Endothelial cell of umbilical vein (primary cell): ENCODE data around the gene METRN. TPM values are rescaled to one million over a fixed set of nuclear protein-coding genes. Genes with fewer than 3 reads are reported as not detected.

Experiments used
- BruUV-seq: library from RNA; stranded (reverse); fragments of 400-500 nt; replicated peaks from 2 replicates; lab custom pipeline; 2021; lab: Mats Ljungman, UMichigan
- CTCF ChIA-PET: fragments of 300-600, 350-600 bp; sonication (Branson Sonifier 250); formaldehyde crosslinking; loops from one replicate; lab custom pipeline; 2021; ENCODE audit warnings: antibody characterized with exemption, inconsistent platforms; lab: Charles Lee
- POLR2A ChIA-PET: fragments of 300-600, 350-600 bp; sonication (Branson Sonifier 250); formaldehyde crosslinking; loops from one replicate; lab custom pipeline; 2021; ENCODE audit warnings: antibody characterized with exemption, inconsistent platforms; lab: Charles Lee
- DNase-seq: peaks from one replicate; pipeline ENCODE4 v3.0.0-alpha.2; 2011; ENCODE audit warnings: low read depth, low spot score
- FAIRE-seq: peaks from 2 replicates; lab custom pipeline; 2011; peaks lifted over from hg19 to GRCh38; lab: Jason Lieb, UNC
- H2AFZ ChIP-seq: 2 replicates; pipeline ENCODE4 v1.6.0; 2012; ENCODE audit warnings: low read depth, low read length, control low read depth, inconsistent platforms
- H3K27ac ChIP-seq: 2 replicates; pipeline ENCODE4 v1.5.1; 2011; ENCODE audit warnings: low read depth, mild to moderate bottlenecking, control low read depth, low read length, moderate library complexity; ENCODE audit not compliant: insufficient read depth
- H3K27me3 ChIP-seq, 2 experiments: 2 replicates each; pipeline versions ENCODE4 v1.6.0 to v1.6.1; 2011; ENCODE audit warnings: low read length in 2 of 2, mixed read lengths in 1 of 2; ENCODE audit not compliant: control insufficient read depth in 2 of 2, insufficient read depth in 2 of 2
- H3K36me3 ChIP-seq, 2 experiments: 2 replicates in 1 of 2; 3 replicates in 1 of 2; pipeline ENCODE4 v1.5.1; 2011; ENCODE audit warnings: low read length in 2 of 2, mild to moderate bottlenecking in 1 of 2, moderate library complexity in 1 of 2; ENCODE audit not compliant: control insufficient read depth in 2 of 2, insufficient read depth in 2 of 2; ENCODE audit errors: extremely low read depth in 1 of 2
- H3K4me1 ChIP-seq: 3 replicates; pipeline ENCODE4 v1.5.1; 2011; ENCODE audit warnings: mild to moderate bottlenecking, low read length; ENCODE audit not compliant: control insufficient read depth, insufficient read depth; ENCODE audit errors: extremely low read depth
- H3K4me2 ChIP-seq: 2 replicates; pipeline ENCODE4 v1.6.1; 2011; ENCODE audit warnings: low read length, control low read depth, mixed read lengths; ENCODE audit not compliant: insufficient read depth
- H3K4me3 ChIP-seq, 3 experiments: fragments of 200-600 bp in 1 of 3; sonication (generic), shearing (Covaris generic) in 1 of 3; replicated peaks in 1 of 3; 2 replicates each; pipeline ENCODE4 v1.5.1; 2011 to 2016; ENCODE audit warnings: control low read depth in 3 of 3, low read length in 3 of 3, mild to moderate bottlenecking in 2 of 3, inconsistent platforms in 1 of 3, low read depth in 1 of 3, moderate library complexity in 1 of 3; ENCODE audit not compliant: insufficient read depth in 1 of 3
- H3K79me2 ChIP-seq: 2 replicates; pipeline ENCODE4 v1.6.0; 2012; ENCODE audit warnings: low read length, inconsistent platforms; ENCODE audit not compliant: control insufficient read depth, insufficient read depth
- H3K9ac ChIP-seq: replicated peaks from 2 replicates; pipeline ENCODE3; 2011; ENCODE audit warnings: low read length, control low read depth; ENCODE audit not compliant: insufficient read depth; ENCODE audit errors: extremely low read depth
- H3K9me1 ChIP-seq: replicated peaks from 3 replicates; pipeline ENCODE4 v1.6.0; 2011; ENCODE audit warnings: mild to moderate bottlenecking, low read length; ENCODE audit not compliant: control insufficient read depth, insufficient read depth; ENCODE audit errors: extremely low read depth
- H3K9me3 ChIP-seq: replicated peaks from 2 replicates; pipeline ENCODE4 v1.5.1; 2012; ENCODE audit warnings: low read length, inconsistent platforms; ENCODE audit not compliant: control insufficient read depth, insufficient read depth
- H4K20me1 ChIP-seq: replicated peaks from 2 replicates; pipeline ENCODE3; 2011; ENCODE audit warnings: mild to moderate bottlenecking, low read length; ENCODE audit not compliant: control insufficient read depth, insufficient read depth; ENCODE audit errors: extremely low read depth
- EZH2 ChIP-seq: IDR thresholded peaks from 2 replicates; pipeline ENCODE4 v1.6.1; 2012; ENCODE audit warnings: borderline replicate concordance, low read depth, mild to moderate bottlenecking, moderate library complexity, low read length, inconsistent platforms; ENCODE audit not compliant: severe bottlenecking
- FOS ChIP-seq: IDR thresholded peaks from 2 replicates; pipeline ENCODE4 v1.6.1; 2011; ENCODE audit warnings: mild to moderate bottlenecking, low read length, moderate library complexity, borderline replicate concordance; ENCODE audit not compliant: insufficient read depth
- GATA2 ChIP-seq: IDR thresholded peaks from 2 replicates; pipeline ENCODE4 v1.7.0; 2011; ENCODE audit warnings: low read depth, mild to moderate bottlenecking, moderate library complexity, mixed read lengths, low read length; ENCODE audit not compliant: insufficient read length, insufficient read depth
- JUN ChIP-seq: IDR thresholded peaks from 2 replicates; pipeline ENCODE4 v1.6.1; 2011; ENCODE audit warnings: borderline replicate concordance, low read depth; ENCODE audit not compliant: insufficient read length, insufficient read depth
- MYC ChIP-seq: IDR thresholded peaks from one replicate; pipeline ENCODE4 v1.6.1; 2011; ENCODE audit warnings: mild to moderate bottlenecking, low read depth, low read length
- POLR2A ChIP-seq: IDR thresholded peaks from 2 replicates; pipeline ENCODE4 v1.6.1; 2012; ENCODE audit warnings: low read depth, mild to moderate bottlenecking, control low read depth, low read length
- POLR2AphosphoS5 ChIP-seq: IDR thresholded peaks from 2 replicates; pipeline ENCODE4 v1.6.1; 2012; ENCODE audit warnings: low read depth, mild to moderate bottlenecking, control low read depth, low read length, moderate library complexity; ENCODE audit not compliant: insufficient read depth
- dilution Hi-C: fragments of 300-500 bp; cut with MboI; formaldehyde crosslinking; loops from one replicate; pipeline ENCODE4 v1.15.0; 2019; ENCODE audit warnings: low sequenced_read_pairs; ENCODE audit not compliant: extremely low pct_ligation_motif_present
- intact Hi-C: fragments of 100-400 bp; cut with micrococcal nuclease; formaldehyde crosslinking; loops from one replicate; pipeline ENCODE4 v1.10.0; 2022
- polyA plus RNA-seq, 4 experiments: library from polyadenylated mRNA; depleted of rRNA in 3 of 4; stranded (reverse) in 3 of 4; unstranded in 1 of 4; fragments of >200 nt; gene quantifications; 2 replicates each; pipeline versions ENCODE4 v1.2.1 to v1.2.3, GENCODE V29; 2011 to 2012; ENCODE audit warnings: missing spikeins in 1 of 4
- total RNA-seq: library from RNA; stranded (reverse); gene quantifications from 2 replicates; pipeline ENCODE4 v1.2.3, GENCODE V29; 2021
- TF ChIP-seq, protein P1 (sequence below): IDR thresholded peaks from 2 replicates; pipeline ENCODE4 v1.6.1; 2011; ENCODE audit not compliant: insufficient read depth, insufficient read length
- TF ChIP-seq, protein P2 (sequence below), 2 donors: IDR thresholded peaks; 1 replicate in 1 of 2; 2 replicates in 1 of 2; pipeline ENCODE4 v1.5.1; 2011; ENCODE audit warnings: low read length in 2 of 2, mild to moderate bottlenecking in 2 of 2, moderate library complexity in 2 of 2, control low read depth in 1 of 2, inconsistent platforms in 1 of 2, low read depth in 1 of 2; ENCODE audit not compliant: insufficient read depth in 1 of 2; ENCODE audit errors: extremely low read depth in 1 of 2

Gene METRN
- total and polyA plus RNA-seq, 2 donors (not counting 3 experiments of a cell fraction or from before 2014, with no cell fraction given) = 10.0 to 16.1 TPM

DNA sequence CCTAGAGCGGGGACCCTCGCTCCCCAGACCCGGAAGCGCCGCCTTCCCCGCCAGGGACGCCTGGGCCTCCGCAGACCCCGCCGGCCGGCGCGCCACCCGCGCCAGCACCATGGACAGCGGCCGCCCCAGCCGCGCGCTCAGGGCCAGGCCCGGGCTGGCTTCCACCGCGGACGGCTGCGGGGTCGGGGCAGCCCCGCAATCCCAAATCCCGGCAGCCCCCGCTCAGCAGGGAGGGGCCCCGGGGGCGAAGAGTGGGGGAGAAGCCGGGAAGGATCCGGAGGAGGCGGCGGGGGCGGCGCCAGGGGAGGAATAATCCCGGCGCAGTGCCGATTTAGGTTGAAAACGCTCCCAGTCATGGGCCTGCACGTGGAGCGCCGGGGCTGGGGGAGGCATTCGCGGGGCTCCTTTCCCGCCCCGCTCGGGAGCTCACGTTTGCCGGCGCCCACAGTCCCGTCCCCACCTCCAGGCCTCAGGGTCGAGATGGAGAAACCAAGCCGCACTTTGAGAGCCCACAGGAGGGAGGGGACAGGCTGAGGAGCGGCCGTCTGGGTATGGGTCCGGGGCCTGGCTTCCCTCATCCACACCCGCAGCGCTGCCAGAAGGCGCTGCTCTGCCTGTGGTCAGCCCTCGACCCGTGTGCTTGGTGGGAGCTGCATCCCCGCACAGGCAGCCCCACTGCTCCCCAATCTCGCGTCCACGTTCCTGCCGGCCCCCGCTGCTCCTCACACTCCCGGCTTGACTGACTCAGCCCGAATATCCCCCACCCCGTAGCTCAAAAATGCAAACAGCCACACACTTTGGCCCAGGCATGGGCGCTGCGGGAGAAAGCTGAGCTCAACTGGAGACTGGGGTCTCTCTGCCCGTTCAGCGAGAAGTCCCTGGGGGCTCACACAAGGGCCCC is 14.0 kb upstream of the METRN start:
- Histone ChIP-seq H3K4me3 (no peak overlapping the region), H3K9me1 (no peaks in the 10 kb centered on the region), H2AFZ (no peak overlapping the region), H3K4me1 (no peaks in the 10 kb centered on the region), H3K36me3 (no peaks in the 10 kb centered on the region), H3K9ac (no peak overlapping the region), H3K4me2 (no peak overlapping the region), H3K27me3 (peaks cover 29 to 31% of the 10 kb centered on the region in 2 experiments), H3K9me3 (no peaks in the 10 kb centered on the region), H4K20me1 (no peaks in the 10 kb centered on the region), H3K79me2 (no peaks in the 10 kb centered on the region), H3K27ac (no peak overlapping the region)
- CTCF ChIA-PET = no interaction called here
- BruUV-seq = no TSS peak
- DNase-seq (no peak), FAIRE-seq (no peak)
- intact Hi-C loops = no loop called here
- POLR2A ChIA-PET = no interaction called here
- TF ChIP-seq EZH2 = peak; percentile 86
- TF ChIP-seq JUN = no peak
- TF ChIP-seq, protein P1, sequence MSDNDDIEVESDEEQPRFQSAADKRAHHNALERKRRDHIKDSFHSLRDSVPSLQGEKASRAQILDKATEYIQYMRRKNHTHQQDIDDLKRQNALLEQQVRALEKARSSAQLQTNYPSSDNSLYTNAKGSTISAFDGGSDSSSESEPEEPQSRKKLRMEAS = no peak
- no peak for TF ChIP-seq POLR2AphosphoS5
- dilution Hi-C loops = no loop called here

DNA sequence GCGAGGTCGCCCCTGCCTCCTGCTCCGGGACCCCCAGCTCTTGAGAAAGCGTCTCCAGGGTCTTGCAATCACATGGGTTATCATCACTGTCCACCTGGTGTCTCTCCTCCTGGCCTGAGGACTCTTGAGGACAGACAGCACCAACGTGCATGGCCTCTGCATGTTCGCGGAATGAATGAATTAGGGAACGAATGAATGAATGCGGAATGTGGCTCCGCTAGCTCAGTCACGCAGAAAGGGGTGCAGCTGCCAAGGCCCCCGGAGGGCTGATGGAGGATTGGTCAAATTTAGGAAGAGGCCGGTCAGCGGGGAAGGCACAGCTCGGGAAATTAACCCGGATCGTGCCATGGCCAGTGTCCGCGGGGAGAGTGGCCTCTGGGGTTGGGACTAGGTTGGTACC is 12.6 kb upstream of the METRN start:
- Histone ChIP-seq H4K20me1 (no peaks in the 10 kb centered on the region), H3K4me2 (no peak overlapping the region), H3K4me3 (no peak overlapping the region), H3K36me3 (no peaks in the 10 kb centered on the region), H3K9me3 (no peaks in the 10 kb centered on the region), H3K9me1 (no peaks in the 10 kb centered on the region), H3K9ac (no peak overlapping the region), H3K79me2 (no peaks in the 10 kb centered on the region), H3K27ac (no peak overlapping the region), H3K27me3 (peaks cover 39% of the 10 kb centered on the region in 2 experiments), H3K4me1 (no peaks in the 10 kb centered on the region), H2AFZ (no peak overlapping the region)
- TF ChIP-seq, protein P2, sequence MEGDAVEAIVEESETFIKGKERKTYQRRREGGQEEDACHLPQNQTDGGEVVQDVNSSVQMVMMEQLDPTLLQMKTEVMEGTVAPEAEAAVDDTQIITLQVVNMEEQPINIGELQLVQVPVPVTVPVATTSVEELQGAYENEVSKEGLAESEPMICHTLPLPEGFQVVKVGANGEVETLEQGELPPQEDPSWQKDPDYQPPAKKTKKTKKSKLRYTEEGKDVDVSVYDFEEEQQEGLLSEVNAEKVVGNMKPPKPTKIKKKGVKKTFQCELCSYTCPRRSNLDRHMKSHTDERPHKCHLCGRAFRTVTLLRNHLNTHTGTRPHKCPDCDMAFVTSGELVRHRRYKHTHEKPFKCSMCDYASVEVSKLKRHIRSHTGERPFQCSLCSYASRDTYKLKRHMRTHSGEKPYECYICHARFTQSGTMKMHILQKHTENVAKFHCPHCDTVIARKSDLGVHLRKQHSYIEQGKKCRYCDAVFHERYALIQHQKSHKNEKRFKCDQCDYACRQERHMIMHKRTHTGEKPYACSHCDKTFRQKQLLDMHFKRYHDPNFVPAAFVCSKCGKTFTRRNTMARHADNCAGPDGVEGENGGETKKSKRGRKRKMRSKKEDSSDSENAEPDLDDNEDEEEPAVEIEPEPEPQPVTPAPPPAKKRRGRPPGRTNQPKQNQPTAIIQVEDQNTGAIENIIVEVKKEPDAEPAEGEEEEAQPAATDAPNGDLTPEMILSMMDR (IDR thresholded peaks at IDR 0.05; ENCODE audit: extremely low read depth in 1 of 2, insufficient read depth in 1 of 2, low read depth in 1 of 2, low read length in 2 of 2) = no peak
- no peak for TF ChIP-seq JUN
- no peak for TF ChIP-seq EZH2
- no peak for TF ChIP-seq GATA2
- no peak for TF ChIP-seq POLR2AphosphoS5
- TF ChIP-seq FOS = no peak
- no peak for TF ChIP-seq POLR2A
- TF ChIP-seq MYC = no peak
- TF ChIP-seq, protein P1 = no peak
- intact Hi-C loops (no loop called here), dilution Hi-C loops (no loop called here)
- BruUV-seq = no TSS peak
- FAIRE-seq = no peak
- DNase-seq = no peak
- CTCF ChIA-PET = interaction anchor here (1.1 to 2.7 kb wide), 4 partner anchors 10 to 355 kb away, joined by 3 to 10 read pairs (median 6); partner anchors contain the start of genes METRN and WDR24
- POLR2A ChIA-PET = interaction anchor here (0.7 kb wide), 1 partner anchor 908 kb away, joined by 3 read pairs; no protein-coding TSS in a partner anchor
